ENCODE measurements around the gene MFAP2. TPM values are rescaled to one million over a fixed set of nuclear protein-coding genes. Genes with fewer than 3 reads are reported as not detected.
A peak's percentile ranks its signal among the peaks of the same experiment; 100 is the strongest.

Gene MFAP2, protein sequence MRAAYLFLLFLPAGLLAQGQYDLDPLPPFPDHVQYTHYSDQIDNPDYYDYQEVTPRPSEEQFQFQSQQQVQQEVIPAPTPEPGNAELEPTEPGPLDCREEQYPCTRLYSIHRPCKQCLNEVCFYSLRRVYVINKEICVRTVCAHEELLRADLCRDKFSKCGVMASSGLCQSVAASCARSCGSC
- total RNA-seq (2021): 27.2 and 44.7 TPM in 2 replicates
- Bru-seq, nascent RNA: percentile 49 among the genes with signal in this experiment
- BruChase-seq, experiment 1, labeled RNA remaining after a 2-hour chase: percentile 59 among the genes with signal in this experiment
- BruChase-seq, experiment 2, labeled RNA remaining after a 6-hour chase: percentile 56 among the genes with signal in this experiment
- long read RNA-seq, transcript MFAP2-202 (9 exons, 1,260 nt): major isoform, 59 of 100 reads
- long read RNA-seq, partial matches to known transcripts: 4 of 100 reads
- long read RNA-seq, other reads (novel, unspliced or antisense): 36 of 100 reads

DNA sequence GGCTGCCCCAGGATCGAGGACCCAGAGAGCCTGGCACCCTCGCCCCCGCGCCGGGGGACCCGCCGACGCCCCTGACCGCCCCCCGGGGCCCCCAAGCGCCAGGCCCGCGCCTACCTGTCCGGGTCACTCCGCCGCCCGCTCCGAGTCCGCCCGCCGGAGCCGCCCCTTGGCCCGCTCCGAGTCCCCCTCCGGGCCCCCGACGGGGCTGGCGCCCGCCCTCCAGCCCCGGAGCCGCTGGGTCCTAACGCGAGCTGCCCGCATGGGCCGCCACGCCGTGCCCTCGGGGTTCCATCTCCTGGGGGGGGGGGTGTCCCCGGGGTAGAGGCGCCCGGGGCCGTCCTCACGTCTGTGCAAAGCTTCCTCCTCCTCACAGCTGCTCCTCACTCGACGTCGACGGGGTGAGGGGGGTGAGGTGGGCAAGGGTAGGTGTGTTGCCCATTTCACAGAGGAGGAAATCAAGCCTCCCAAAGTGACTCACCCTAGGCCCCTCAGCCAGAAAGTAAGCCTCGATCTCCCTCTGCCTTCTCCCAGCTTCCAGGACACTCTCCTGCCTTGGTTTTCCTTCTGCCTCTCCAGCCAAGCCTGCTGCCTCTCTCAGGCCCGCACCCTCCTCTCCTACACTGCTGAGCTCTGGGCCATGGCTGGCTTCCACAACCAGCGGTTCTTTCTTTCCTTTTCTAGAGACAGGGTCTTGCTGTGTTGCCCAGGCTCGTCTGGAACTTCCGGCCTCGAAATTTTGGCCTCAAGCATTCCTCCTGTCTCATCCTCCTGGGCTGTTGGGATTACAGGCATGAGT lies at the start of gene MFAP2:
Gene MFAP2 (minus strand): TSS at position 148 of the 796 bp plus-strand sequence. CDS start 2,347 bp downstream, outside the sequence.
- ChIA-PET CTCF (interaction anchor here (0.7 kb wide), 1 partner anchor 29 kb away, joined by 3 read pairs; no protein-coding TSS in a partner anchor), POLR2A (ENCODE audit: low non-redundant PET) (interaction anchor here (0.7 kb wide), 1 partner anchor 83 kb away, joined by 5 read pairs; no protein-coding TSS in a partner anchor)
- no TSS peak for BruUV-seq (replicated peaks)
- H3K27me3 ChIP-seq (replicated peaks; ENCODE audit: insufficient read depth, low read depth, low read length, poor library complexity): no peaks in the 10 kb centered on the region
- H3K9me3 ChIP-seq (ENCODE audit: low read depth, low read length, poor library complexity, severe bottlenecking): no peaks in the 10 kb centered on the region
- TF ChIP-seq EZH2 (IDR thresholded peaks at IDR 0.05; ENCODE audit: borderline replicate concordance, low read depth, low read length, poor library complexity, severe bottlenecking): no peak
- TF ChIP-seq, protein P1, sequence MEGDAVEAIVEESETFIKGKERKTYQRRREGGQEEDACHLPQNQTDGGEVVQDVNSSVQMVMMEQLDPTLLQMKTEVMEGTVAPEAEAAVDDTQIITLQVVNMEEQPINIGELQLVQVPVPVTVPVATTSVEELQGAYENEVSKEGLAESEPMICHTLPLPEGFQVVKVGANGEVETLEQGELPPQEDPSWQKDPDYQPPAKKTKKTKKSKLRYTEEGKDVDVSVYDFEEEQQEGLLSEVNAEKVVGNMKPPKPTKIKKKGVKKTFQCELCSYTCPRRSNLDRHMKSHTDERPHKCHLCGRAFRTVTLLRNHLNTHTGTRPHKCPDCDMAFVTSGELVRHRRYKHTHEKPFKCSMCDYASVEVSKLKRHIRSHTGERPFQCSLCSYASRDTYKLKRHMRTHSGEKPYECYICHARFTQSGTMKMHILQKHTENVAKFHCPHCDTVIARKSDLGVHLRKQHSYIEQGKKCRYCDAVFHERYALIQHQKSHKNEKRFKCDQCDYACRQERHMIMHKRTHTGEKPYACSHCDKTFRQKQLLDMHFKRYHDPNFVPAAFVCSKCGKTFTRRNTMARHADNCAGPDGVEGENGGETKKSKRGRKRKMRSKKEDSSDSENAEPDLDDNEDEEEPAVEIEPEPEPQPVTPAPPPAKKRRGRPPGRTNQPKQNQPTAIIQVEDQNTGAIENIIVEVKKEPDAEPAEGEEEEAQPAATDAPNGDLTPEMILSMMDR (conservative IDR thresholded peaks at IDR 0.05; ENCODE audit: low read depth, low read length): no peak
- peaks cover 13% of the 10 kb centered on the region for H3K4me1 ChIP-seq (ENCODE audit: insufficient read depth, low read length, poor library complexity, severe bottlenecking)
- no peaks in the 10 kb centered on the region for H3K36me3 ChIP-seq (ENCODE audit: insufficient read depth, low read length, poor library complexity, severe bottlenecking)
- peak within 1 kb of the TSS; percentile 92 for H3K4me3 ChIP-seq (ENCODE audit: low read depth, low read length, poor library complexity, severe bottlenecking)
- DNase-seq (ENCODE audit: low spot score): peak; percentile 54
- intact Hi-C loops (cut with micrococcal nuclease; ENCODE audit: unreplicated experiment): loop anchor here (2.0 kb wide), 1 partner anchor 28 kb away; no protein-coding TSS in a partner anchor
- peak within 1 kb of the TSS; percentile 86 for H3K27ac ChIP-seq (ENCODE audit: low read depth, low read length, poor library complexity, severe bottlenecking)

DNA sequence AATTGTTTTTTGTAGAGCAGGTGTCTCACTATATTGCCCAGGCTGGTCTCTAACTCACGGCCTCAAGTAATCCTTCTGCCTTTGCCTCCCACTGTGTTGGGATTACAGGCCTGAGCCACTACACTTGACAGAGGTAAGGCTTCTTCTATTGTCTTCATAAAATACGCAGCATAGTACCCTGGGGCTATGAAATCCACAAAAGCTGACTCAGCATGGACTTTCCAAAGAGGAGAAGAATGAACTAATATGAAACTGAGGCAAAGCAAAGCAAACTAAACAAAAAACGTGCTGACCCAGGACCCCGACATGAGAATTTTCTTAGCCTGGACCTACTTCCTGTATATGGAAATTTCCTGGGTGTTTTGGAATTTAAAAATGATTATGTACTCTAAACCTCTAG lies 49.8 kb upstream of the MFAP2 start:
- BruUV-seq (replicated peaks): no TSS peak
- ChIA-PET CTCF (interaction anchor here (0.6 kb wide), 1 partner anchor 67 kb away, joined by 10 read pairs; no protein-coding TSS in a partner anchor), POLR2A (ENCODE audit: low non-redundant PET) (no interaction called here)
- peaks cover 43% of the 10 kb centered on the region for H3K36me3 ChIP-seq (ENCODE audit: insufficient read depth, low read length, poor library complexity, severe bottlenecking)
- H3K27me3 ChIP-seq (replicated peaks; ENCODE audit: insufficient read depth, low read depth, low read length, poor library complexity): no peaks in the 10 kb centered on the region
- no peak for TF ChIP-seq EZH2 (IDR thresholded peaks at IDR 0.05; ENCODE audit: borderline replicate concordance, low read depth, low read length, poor library complexity, severe bottlenecking)
- TF ChIP-seq, protein P1 (conservative IDR thresholded peaks at IDR 0.05; ENCODE audit: low read depth, low read length): no peak
- DNase-seq (ENCODE audit: low spot score): peak; percentile 50
- intact Hi-C loops (cut with micrococcal nuclease; ENCODE audit: unreplicated experiment): no loop called here
- H3K9me3 ChIP-seq (ENCODE audit: low read depth, low read length, poor library complexity, severe bottlenecking): no peaks in the 10 kb centered on the region
- no peak overlapping the region for H3K4me3 ChIP-seq (ENCODE audit: low read depth, low read length, poor library complexity, severe bottlenecking)
- H3K4me1 ChIP-seq (ENCODE audit: insufficient read depth, low read length, poor library complexity, severe bottlenecking): peaks cover 26% of the 10 kb centered on the region
- H3K27ac ChIP-seq (ENCODE audit: low read depth, low read length, poor library complexity, severe bottlenecking): no peak overlapping the region

DNA sequence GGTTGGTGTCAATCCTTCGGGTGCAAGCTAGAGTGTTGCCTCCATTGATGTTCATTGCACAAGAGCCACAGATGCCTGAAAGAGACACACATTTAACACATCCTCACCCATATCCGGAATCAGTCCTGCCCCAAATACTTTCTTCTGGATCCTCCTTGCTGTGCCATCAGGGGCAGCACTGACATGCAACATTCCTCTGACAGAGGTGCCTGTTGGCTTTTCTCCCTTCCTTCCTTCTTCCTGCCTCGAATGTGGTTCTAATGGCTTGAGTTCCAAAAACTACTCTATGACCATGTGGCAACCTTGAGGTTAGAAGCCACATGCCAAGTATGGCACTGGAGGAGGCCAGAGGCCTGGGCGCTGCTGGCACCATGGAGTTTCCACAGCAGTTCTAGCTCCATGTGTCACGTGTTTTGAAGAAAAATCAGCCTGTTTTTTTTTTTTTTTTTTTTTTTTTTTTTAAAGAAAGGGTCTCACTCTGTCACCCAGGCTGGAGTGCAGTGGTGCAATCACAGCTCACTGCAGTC lies 48.3 kb upstream of the MFAP2 start:
- no peaks in the 10 kb centered on the region for H3K9me3 ChIP-seq (ENCODE audit: low read depth, low read length, poor library complexity, severe bottlenecking)
- peaks cover 58% of the 10 kb centered on the region for H3K36me3 ChIP-seq (ENCODE audit: insufficient read depth, low read length, poor library complexity, severe bottlenecking)
- no peak for DNase-seq (ENCODE audit: low spot score)
- TF ChIP-seq, protein P1 (conservative IDR thresholded peaks at IDR 0.05; ENCODE audit: low read depth, low read length): no peak
- TF ChIP-seq EZH2 (IDR thresholded peaks at IDR 0.05; ENCODE audit: borderline replicate concordance, low read depth, low read length, poor library complexity, severe bottlenecking): no peak
- no TSS peak for BruUV-seq (replicated peaks)
- POLR2A ChIA-PET (ENCODE audit: low non-redundant PET): no interaction called here
- intact Hi-C loops (cut with micrococcal nuclease; ENCODE audit: unreplicated experiment): no loop called here
- H3K27ac ChIP-seq (ENCODE audit: low read depth, low read length, poor library complexity, severe bottlenecking): no peak overlapping the region
- peaks cover 26% of the 10 kb centered on the region for H3K4me1 ChIP-seq (ENCODE audit: insufficient read depth, low read length, poor library complexity, severe bottlenecking)
- no peak overlapping the region for H3K4me3 ChIP-seq (ENCODE audit: low read depth, low read length, poor library complexity, severe bottlenecking)
- CTCF ChIA-PET: interaction anchor here (0.6 kb wide), 1 partner anchor 343 kb away, joined by 5 read pairs; no protein-coding TSS in a partner anchor
- no peaks in the 10 kb centered on the region for H3K27me3 ChIP-seq (replicated peaks; ENCODE audit: insufficient read depth, low read depth, low read length, poor library complexity)

Measured in A673 (cell line).